Osteoblast (primary cell): ENCODE data around the gene MUC5AC. TPM values are rescaled to one million over a fixed set of nuclear protein-coding genes. Genes with fewer than 3 reads are reported as not detected.

ENCODE experiments used
- DNase-seq: peaks from one replicate; pipeline ENCODE4 v3.0.0; 2011; ENCODE audit warnings: low spot score, mixed read lengths; ENCODE audit not compliant: insufficient read length; ENCODE audit errors: missing footprints
- H2AFZ ChIP-seq: 2 replicates; pipeline ENCODE4 v1.6.0; 2011; ENCODE audit warnings: mild to moderate bottlenecking, low read length
- H3K27ac ChIP-seq: 2 replicates; pipeline ENCODE4 v1.5.1; 2011; ENCODE audit warnings: mild to moderate bottlenecking, low read depth, low read length, moderate library complexity
- H3K27me3 ChIP-seq: 2 replicates; pipeline ENCODE4 v1.6.0; 2012; ENCODE audit warnings: mild to moderate bottlenecking, control low read depth, inconsistent platforms, low read length, moderate library complexity; ENCODE audit not compliant: insufficient read depth
- H3K36me3 ChIP-seq: 2 replicates; pipeline ENCODE4 v1.5.1; 2011; ENCODE audit warnings: mild to moderate bottlenecking, low read length, control low read depth, moderate library complexity; ENCODE audit not compliant: insufficient read depth
- H3K4me1 ChIP-seq: 2 replicates; pipeline ENCODE4 v1.5.1; 2011; ENCODE audit warnings: mild to moderate bottlenecking, low read length, control low read depth, moderate library complexity; ENCODE audit not compliant: insufficient read depth
- H3K4me2 ChIP-seq: 2 replicates; pipeline ENCODE4 v1.6.0; 2011; ENCODE audit warnings: mild to moderate bottlenecking, low read length; ENCODE audit not compliant: insufficient read depth
- H3K4me3 ChIP-seq: fragments of 200-600 bp; sonication (generic); 3 replicates; pipeline ENCODE4 v1.5.1; 2012; ENCODE audit warnings: mild to moderate bottlenecking, low read length, inconsistent platforms; ENCODE audit not compliant: insufficient read depth
- H3K79me2 ChIP-seq: 2 replicates; pipeline ENCODE4 v1.6.0; 2012; ENCODE audit warnings: mild to moderate bottlenecking, low read length, control low read depth, inconsistent platforms; ENCODE audit not compliant: insufficient read depth
- H3K9me3 ChIP-seq: 2 replicates; pipeline ENCODE4 v1.5.1; 2011; ENCODE audit warnings: low read depth, low read length, control low read depth
- H4K20me1 ChIP-seq: 2 replicates; pipeline ENCODE4 v1.6.0; 2012; ENCODE audit warnings: mild to moderate bottlenecking, low read length, control low read depth; ENCODE audit not compliant: insufficient read depth
- total RNA-seq: library from RNA; depleted of rRNA; stranded (reverse); fragments of >200 nt; gene quantifications from 2 replicates; pipeline ENCODE4 v1.2.3, GENCODE V29; 2012
- TF ChIP-seq, protein P1 (sequence below): IDR thresholded peaks from 2 replicates; pipeline ENCODE4 v1.5.1; 2011; ENCODE audit warnings: mild to moderate bottlenecking, low read depth, low read length, moderate library complexity; ENCODE audit errors: extremely low read depth

Gene MUC5AC
- total RNA-seq, 1 donor, result not detected

DNA sequence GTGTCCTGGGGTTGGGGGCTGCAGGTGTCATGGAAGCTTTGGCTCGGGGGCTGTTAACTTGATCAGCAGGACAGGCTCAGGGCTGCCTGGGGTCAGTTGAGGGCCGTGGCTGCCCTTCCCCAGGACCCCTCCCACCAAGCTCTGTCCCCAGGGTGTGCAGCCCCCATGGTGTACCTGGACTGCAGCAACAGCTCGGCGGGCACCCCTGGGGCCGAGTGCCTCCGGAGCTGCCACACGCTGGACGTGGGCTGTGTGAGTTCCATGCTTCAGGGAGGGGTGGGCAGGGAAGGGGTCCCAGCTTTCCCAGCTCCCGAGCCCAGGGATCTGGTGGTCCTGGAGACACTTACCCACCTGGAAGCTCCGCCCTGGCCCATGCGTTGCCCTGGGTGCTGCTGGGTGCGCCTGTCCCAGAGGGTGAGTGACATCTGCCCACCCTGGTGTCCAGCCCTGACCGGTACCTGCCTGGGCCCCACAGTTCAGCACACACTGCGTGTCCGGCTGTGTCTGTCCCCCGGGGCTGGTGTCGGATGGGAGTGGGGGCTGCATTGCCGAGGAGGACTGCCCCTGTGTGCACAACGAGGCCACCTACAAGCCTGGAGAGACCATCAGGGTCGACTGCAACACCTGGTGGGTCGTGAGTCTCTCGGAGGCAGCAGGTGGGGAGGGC lies 76.4 kb downstream of the MUC5AC start:
- Histone ChIP-seq H3K4me3 (no peak overlapping the region), H3K9me3 (no peaks in the 10 kb centered on the region), H3K27me3 (no peaks in the 10 kb centered on the region), H3K79me2 (no peaks in the 10 kb centered on the region), H4K20me1 (no peaks in the 10 kb centered on the region), H3K4me1 (no peaks in the 10 kb centered on the region), H3K4me2 (no peak overlapping the region), H3K27ac (no peak overlapping the region), H3K36me3 (no peaks in the 10 kb centered on the region), H2AFZ (no peak overlapping the region)
- TF ChIP-seq, protein P1, sequence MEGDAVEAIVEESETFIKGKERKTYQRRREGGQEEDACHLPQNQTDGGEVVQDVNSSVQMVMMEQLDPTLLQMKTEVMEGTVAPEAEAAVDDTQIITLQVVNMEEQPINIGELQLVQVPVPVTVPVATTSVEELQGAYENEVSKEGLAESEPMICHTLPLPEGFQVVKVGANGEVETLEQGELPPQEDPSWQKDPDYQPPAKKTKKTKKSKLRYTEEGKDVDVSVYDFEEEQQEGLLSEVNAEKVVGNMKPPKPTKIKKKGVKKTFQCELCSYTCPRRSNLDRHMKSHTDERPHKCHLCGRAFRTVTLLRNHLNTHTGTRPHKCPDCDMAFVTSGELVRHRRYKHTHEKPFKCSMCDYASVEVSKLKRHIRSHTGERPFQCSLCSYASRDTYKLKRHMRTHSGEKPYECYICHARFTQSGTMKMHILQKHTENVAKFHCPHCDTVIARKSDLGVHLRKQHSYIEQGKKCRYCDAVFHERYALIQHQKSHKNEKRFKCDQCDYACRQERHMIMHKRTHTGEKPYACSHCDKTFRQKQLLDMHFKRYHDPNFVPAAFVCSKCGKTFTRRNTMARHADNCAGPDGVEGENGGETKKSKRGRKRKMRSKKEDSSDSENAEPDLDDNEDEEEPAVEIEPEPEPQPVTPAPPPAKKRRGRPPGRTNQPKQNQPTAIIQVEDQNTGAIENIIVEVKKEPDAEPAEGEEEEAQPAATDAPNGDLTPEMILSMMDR, result no peak
- DNase-seq, result peak; percentile 82

GRCh38 chr11:1234771-1235305 lies 77.1 kb downstream of the MUC5AC start:
- no peaks in the 10 kb centered on the region for H3K79me2 ChIP-seq
- H2AFZ ChIP-seq, result no peak overlapping the region
- no peak overlapping the region for H3K4me2 ChIP-seq
- no peak overlapping the region for H3K4me3 ChIP-seq
- H4K20me1 ChIP-seq, result no peaks in the 10 kb centered on the region
- no peaks in the 10 kb centered on the region for H3K36me3 ChIP-seq
- no peaks in the 10 kb centered on the region for H3K4me1 ChIP-seq
- DNase-seq, result peak; percentile 92
- no peaks in the 10 kb centered on the region for H3K27me3 ChIP-seq
- H3K9me3 ChIP-seq, result no peaks in the 10 kb centered on the region
- TF ChIP-seq, protein P1, result no peak
- H3K27ac ChIP-seq, result no peak overlapping the region

GRCh38 chr11:1235306-1235900 lies 77.7 kb downstream of the MUC5AC start:
- Histone ChIP-seq H3K27ac (no peak overlapping the region), H3K27me3 (no peaks in the 10 kb centered on the region), H3K79me2 (no peaks in the 10 kb centered on the region), H2AFZ (no peak overlapping the region), H3K9me3 (no peaks in the 10 kb centered on the region), H4K20me1 (no peaks in the 10 kb centered on the region), H3K4me1 (no peaks in the 10 kb centered on the region), H3K36me3 (no peaks in the 10 kb centered on the region), H3K4me2 (no peak overlapping the region), H3K4me3 (no peak overlapping the region)
- peak; percentile 89 for DNase-seq
- TF ChIP-seq, protein P1, result no peak

DNA sequence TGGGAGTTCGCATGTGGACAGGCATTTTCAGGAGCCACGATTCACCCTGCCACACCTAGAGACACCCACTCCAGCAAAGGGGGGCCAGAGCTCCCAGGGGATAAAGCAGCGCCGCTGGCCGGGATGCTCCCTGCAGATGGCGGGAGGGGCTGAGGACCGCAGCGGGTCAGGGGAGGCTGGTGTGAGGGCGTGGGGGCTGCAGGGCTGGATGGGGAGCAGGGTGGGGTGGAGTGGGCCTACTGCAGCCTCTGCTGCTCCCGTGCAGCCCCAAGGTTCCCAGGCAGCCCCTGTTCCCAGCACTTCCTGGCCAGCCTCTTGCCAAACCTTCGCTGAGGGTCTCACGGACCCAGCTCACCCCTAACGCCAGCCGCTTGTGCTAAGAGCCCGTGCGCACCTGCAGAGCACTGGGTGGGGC lies 78.2 kb downstream of the MUC5AC start:
- Histone ChIP-seq H4K20me1 (no peaks in the 10 kb centered on the region), H2AFZ (no peak overlapping the region), H3K27ac (no peak overlapping the region), H3K4me1 (no peaks in the 10 kb centered on the region), H3K79me2 (no peaks in the 10 kb centered on the region), H3K4me2 (no peak overlapping the region), H3K4me3 (no peak overlapping the region), H3K36me3 (no peaks in the 10 kb centered on the region), H3K27me3 (no peaks in the 10 kb centered on the region), H3K9me3 (no peaks in the 10 kb centered on the region)
- peak; percentile 86 for DNase-seq
- TF ChIP-seq, protein P1, result no peak
